IMR-90 (cell line): ENCODE measurements around the gene POMGNT2. TPM values are rescaled to one million over a fixed set of nuclear protein-coding genes. Genes with fewer than 3 reads are reported as not detected.

ENCODE experiments used
- ATAC-seq: fragments of 200-7000 bp; cut with Tn5 transposase; 2 replicates; pipeline ENCODE4 v1.9.1; 2020; ENCODE audit warnings: low read depth, mild to moderate bottlenecking, moderate library complexity
- BruUV-seq: library from RNA; stranded (reverse); fragments of 400-500 nt; replicated peaks from 2 replicates; lab custom pipeline; 2021; lab: Mats Ljungman, UMichigan
- CTCF ChIA-PET: fragments of 300-600 bp; formaldehyde crosslinking; extraction: SDS; loops from one replicate; lab custom pipeline; 2021; ENCODE audit warnings: antibody characterized with exemption; lab: Yijun Ruan, JAX
- POLR2A ChIA-PET: fragments of 300-600 bp; sonication (Branson Sonifier 250); formaldehyde crosslinking; loops from one replicate; lab custom pipeline; 2022; ENCODE audit warnings: antibody characterized with exemption; ENCODE audit not compliant: unreplicated experiment; lab: Charles Lee
- DNase-seq: peaks from one replicate; pipeline ENCODE4 v3.0.0; 2013
- H2AFZ ChIP-seq: replicated peaks from 2 replicates; pipeline ENCODE3; 2013; ENCODE audit warnings: low read length, mild to moderate bottlenecking; ENCODE audit not compliant: poor library complexity
- H2AK5ac ChIP-seq: 2 replicates; pipeline ENCODE4 v1.6.1; 2013; ENCODE audit warnings: low read depth, low read length, inconsistent platforms
- H2AK9ac ChIP-seq: replicated peaks from 2 replicates; pipeline ENCODE3; 2013; ENCODE audit warnings: mild to moderate bottlenecking, low read depth, low read length, moderate library complexity; ENCODE audit not compliant: poor library complexity
- H2BK120ac ChIP-seq: 2 replicates; pipeline ENCODE4 v1.6.1; 2013; ENCODE audit warnings: low read depth, low read length, inconsistent platforms
- H2BK15ac ChIP-seq: 3 replicates; pipeline ENCODE4 v1.6.1; 2013; ENCODE audit warnings: low read depth, low read length, inconsistent platforms
- H2BK20ac ChIP-seq: 2 replicates; pipeline ENCODE4 v1.6.1; 2013; ENCODE audit warnings: low read depth, mild to moderate bottlenecking, inconsistent platforms, low read length, moderate library complexity
- H2BK5ac ChIP-seq: 2 replicates; pipeline ENCODE4 v1.6.1; 2013; ENCODE audit warnings: mild to moderate bottlenecking, low read depth, low read length, inconsistent platforms; ENCODE audit not compliant: poor library complexity, severe bottlenecking
- H3K14ac ChIP-seq: replicated peaks from 2 replicates; pipeline ENCODE4 v1.6.1; 2013; ENCODE audit warnings: low read depth, low read length, inconsistent platforms
- H3K18ac ChIP-seq: 2 replicates; pipeline ENCODE4 v1.6.1; 2013; ENCODE audit warnings: low read depth, low read length, control low read depth
- H3K23ac ChIP-seq: 2 replicates; pipeline ENCODE4 v1.6.1; 2013; ENCODE audit warnings: low read depth, low read length, inconsistent platforms
- H3K27ac ChIP-seq: 2 replicates; pipeline ENCODE4 v1.5.1; 2013; ENCODE audit warnings: mild to moderate bottlenecking, control low read depth, low read length; ENCODE audit not compliant: insufficient read depth
- H3K27me3 ChIP-seq: 2 replicates; pipeline ENCODE4 v1.6.1; 2013; ENCODE audit warnings: low read length; ENCODE audit not compliant: control insufficient read depth, insufficient read depth
- H3K36me3 ChIP-seq: 2 replicates; pipeline ENCODE4 v1.6.1; 2013; ENCODE audit warnings: low read length, mixed read lengths; ENCODE audit not compliant: control insufficient read depth, insufficient read depth
- H3K4ac ChIP-seq: 2 replicates; pipeline ENCODE4 v1.6.1; 2013; ENCODE audit warnings: low read depth, low read length, inconsistent platforms
- H3K4me1 ChIP-seq: 2 replicates; pipeline ENCODE4 v1.6.1; 2013; ENCODE audit warnings: low read length, mixed read lengths; ENCODE audit not compliant: control insufficient read depth, insufficient read depth
- H3K4me2 ChIP-seq: 2 replicates; pipeline ENCODE4 v1.6.1; 2013; ENCODE audit warnings: low read depth, mild to moderate bottlenecking, control low read depth, low read length, moderate library complexity
- H3K4me3 ChIP-seq: 2 replicates; pipeline ENCODE4 v1.5.1; 2013; ENCODE audit warnings: low read depth, mild to moderate bottlenecking, control low read depth, low read length, moderate library complexity; ENCODE audit not compliant: insufficient read depth
- H3K56ac ChIP-seq: 2 replicates; pipeline ENCODE4 v1.6.1; 2013; ENCODE audit warnings: low read length, inconsistent platforms; ENCODE audit not compliant: insufficient read depth; ENCODE audit errors: extremely low read depth
- H3K79me1 ChIP-seq, 2 experiments: 2 replicates each; pipeline ENCODE4 v1.6.1; 2013; ENCODE audit warnings: low read length in 2 of 2, inconsistent platforms in 1 of 2, low read depth in 1 of 2
- H3K9ac ChIP-seq: 2 replicates; pipeline ENCODE4 v1.6.1; 2013; ENCODE audit warnings: low read depth, low read length, control low read depth
- H3K9me1 ChIP-seq: 2 replicates; pipeline ENCODE4 v1.6.1; 2013; ENCODE audit warnings: low read length, inconsistent platforms; ENCODE audit not compliant: insufficient read depth
- H3K9me3 ChIP-seq: 2 replicates; pipeline ENCODE4 v1.6.1; 2013; ENCODE audit warnings: low read length; ENCODE audit not compliant: control insufficient read depth, insufficient read depth
- H4K20me1 ChIP-seq: 2 replicates; pipeline ENCODE4 v1.6.1; 2013; ENCODE audit warnings: low read length, inconsistent platforms; ENCODE audit not compliant: insufficient read depth
- H4K5ac ChIP-seq: 2 replicates; pipeline ENCODE4 v1.6.1; 2013; ENCODE audit warnings: mild to moderate bottlenecking, low read depth, low read length, control low read depth
- H4K8ac ChIP-seq, 2 experiments: 2 replicates each; pipeline ENCODE4 v1.6.1; 2013; ENCODE audit warnings: low read depth in 2 of 2, low read length in 2 of 2, control low read depth in 1 of 2, inconsistent platforms in 1 of 2
- H4K91ac ChIP-seq: 2 replicates; pipeline ENCODE4 v1.6.1; 2013; ENCODE audit warnings: low read depth, low read length, inconsistent platforms; ENCODE audit not compliant: insufficient read depth
- BHLHE40 ChIP-seq: fragments of 150-350 bp; IDR thresholded peaks from 2 replicates; pipeline ENCODE4 v1.6.1; 2016; ENCODE audit warnings: mild to moderate bottlenecking, low read depth, low read length
- CEBPB ChIP-seq: IDR thresholded peaks from 2 replicates; pipeline ENCODE4 v1.6.1; 2012; ENCODE audit warnings: low read depth, low read length, improper control_type of control experiment
- MAFK ChIP-seq: IDR thresholded peaks from 2 replicates; pipeline ENCODE4 v1.6.1; 2012; ENCODE audit warnings: low read depth, low read length, improper control_type of control experiment
- MAZ ChIP-seq: IDR thresholded peaks from 2 replicates; pipeline ENCODE4 v1.6.1; 2012; ENCODE audit warnings: low read depth, mild to moderate bottlenecking, low read length, improper control_type of control experiment, moderate library complexity, borderline replicate concordance
- MXI1 ChIP-seq: IDR thresholded peaks from 2 replicates; pipeline ENCODE4 v1.6.1; 2012; ENCODE audit warnings: low read depth, mild to moderate bottlenecking, low read length, moderate library complexity, borderline replicate concordance
- POLR2A ChIP-seq: IDR thresholded peaks from 2 replicates; pipeline ENCODE4 v1.6.1; 2012; ENCODE audit warnings: mild to moderate bottlenecking, low read depth, low read length
- RFX5 ChIP-seq: IDR thresholded peaks from 2 replicates; pipeline ENCODE4 v1.8.0; 2012; ENCODE audit warnings: low read depth, mild to moderate bottlenecking, low read length, moderate library complexity
- SMC3 ChIP-seq: fragments of 150-350 bp; IDR thresholded peaks from 2 replicates; pipeline ENCODE4 v1.6.1; 2016; ENCODE audit warnings: low read depth, mild to moderate bottlenecking, antibody characterized with exemption, low read length, moderate library complexity
- WGBS, 2 experiments: methylation state at CpG; one replicate each; pipeline versions ENCODE4 v1.1.5 to v1.1.7; 2013; ENCODE audit warnings: missing lambda C conversion rate in 2 of 2; ENCODE audit not compliant: insufficient read length in 1 of 2; ENCODE audit errors: extremely low coverage in 2 of 2; 5-methylcytosine and 5-hydroxymethylcytosine counted together
- dilution Hi-C: fragments of 300-500 bp; cut with HindIII; formaldehyde crosslinking; loops from one replicate; pipeline ENCODE4 v1.14.3; 2018; ENCODE audit warnings: low sequenced_read_pairs; ENCODE audit not compliant: unreplicated experiment
- in situ Hi-C: fragments of 300-500 bp; cut with MboI; formaldehyde crosslinking; loops from 3 replicates; pipeline ENCODE4 v1.14.3; 2019; ENCODE audit warnings: low sequenced_read_pairs, inconsistent platforms, mixed read lengths
- intact Hi-C: fragments of 100-400 bp; cut with micrococcal nuclease; formaldehyde crosslinking; loops from 2 replicates; pipeline ENCODE4 v1.10.0; 2022
- polyA plus RNA-seq, 3 experiments: library from polyadenylated mRNA; depleted of rRNA; stranded (reverse); fragments of >200 nt; gene quantifications; 2 replicates each; pipeline ENCODE4 v1.2.3, GENCODE V29; 2012; ENCODE audit warnings: low replicate concordance in 1 of 3
- total RNA-seq: library from RNA; depleted of rRNA; stranded (reverse); fragments of >200 nt; gene quantifications from 2 replicates; pipeline ENCODE4 v1.2.3, GENCODE V29; 2012
- TF ChIP-seq, protein P1 (sequence below): fragments of 150-350 bp; IDR thresholded peaks from 2 replicates; pipeline ENCODE4 v1.6.1; 2016; ENCODE audit warnings: low read depth, mild to moderate bottlenecking, low read length, moderate library complexity, borderline replicate concordance

Gene POMGNT2
- total and polyA plus RNA-seq, 2 of the 4 experiments (the other 2 are of a cell fraction): 7.5 to 16.2 TPM

DNA sequence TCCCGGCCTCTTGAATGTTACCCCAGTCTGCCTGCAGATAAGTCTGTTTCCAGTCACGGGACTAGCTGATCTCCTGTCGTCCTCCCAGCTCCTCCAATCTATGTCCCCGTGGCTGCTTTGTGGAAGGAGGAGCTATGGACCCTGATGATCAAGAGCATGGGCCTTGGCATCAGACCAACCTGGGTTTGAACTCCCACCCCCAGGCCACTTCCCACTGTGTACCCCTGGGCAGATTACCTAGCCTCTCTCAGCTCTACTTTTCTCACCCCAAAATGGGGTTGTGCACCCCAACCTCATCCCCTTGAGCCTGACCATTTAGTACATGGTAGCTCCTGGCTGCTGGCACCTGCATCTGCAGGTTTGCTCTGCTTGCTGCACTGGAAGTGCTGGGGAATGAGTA lies 71.0 kb downstream of the POMGNT2 start:
- in situ Hi-C loops (no loop called here), dilution Hi-C loops (no loop called here), intact Hi-C loops (no loop called here)
- ChIA-PET CTCF (interaction anchor here (0.8 kb wide), 1 partner anchor 17 kb away, joined by 3 read pairs; no protein-coding TSS in a partner anchor), POLR2A (no interaction called here)
- no peaks in the 10 kb centered on the region for H3K4me1 ChIP-seq
- H3K14ac ChIP-seq: no peak overlapping the region
- no peaks in the 10 kb centered on the region for H3K79me1 ChIP-seq
- DNase-seq (no peak), ATAC-seq (no peak)
- no peak overlapping the region for H2BK20ac ChIP-seq
- no peaks in the 10 kb centered on the region for H3K9me3 ChIP-seq
- no TSS peak for BruUV-seq
- no peak overlapping the region for H2AK5ac ChIP-seq
- H3K4me2 ChIP-seq: no peak overlapping the region
- H2BK120ac ChIP-seq: no peak overlapping the region
- peaks cover 6% of the 10 kb centered on the region for H3K27me3 ChIP-seq
- H3K36me3 ChIP-seq: no peaks in the 10 kb centered on the region
- WGBS, 2 experiments: 60% methylated on average over 1 of the region's 4 CpGs; no CpG with 5 or more reads in 1 of the 2 experiments
- no peak overlapping the region for H3K4ac ChIP-seq
- H4K8ac ChIP-seq: no peak overlapping the region
- H3K27ac ChIP-seq: no peak overlapping the region
- no peaks in the 10 kb centered on the region for H3K9me1 ChIP-seq
- H3K56ac ChIP-seq: no peak overlapping the region
- H2AK9ac ChIP-seq: no peak overlapping the region
- no peak overlapping the region for H4K91ac ChIP-seq
- H3K18ac ChIP-seq: no peak overlapping the region
- H2AFZ ChIP-seq: no peak overlapping the region
- H3K9ac ChIP-seq: no peak overlapping the region
- H2BK5ac ChIP-seq: no peak overlapping the region
- TF ChIP-seq MAFK (no peak), CEBPB (no peak), SMC3 (no peak), RFX5 (no peak), MXI1 (no peak), MAZ (no peak), POLR2A (no peak), BHLHE40 (no peak)
- TF ChIP-seq, protein P1, sequence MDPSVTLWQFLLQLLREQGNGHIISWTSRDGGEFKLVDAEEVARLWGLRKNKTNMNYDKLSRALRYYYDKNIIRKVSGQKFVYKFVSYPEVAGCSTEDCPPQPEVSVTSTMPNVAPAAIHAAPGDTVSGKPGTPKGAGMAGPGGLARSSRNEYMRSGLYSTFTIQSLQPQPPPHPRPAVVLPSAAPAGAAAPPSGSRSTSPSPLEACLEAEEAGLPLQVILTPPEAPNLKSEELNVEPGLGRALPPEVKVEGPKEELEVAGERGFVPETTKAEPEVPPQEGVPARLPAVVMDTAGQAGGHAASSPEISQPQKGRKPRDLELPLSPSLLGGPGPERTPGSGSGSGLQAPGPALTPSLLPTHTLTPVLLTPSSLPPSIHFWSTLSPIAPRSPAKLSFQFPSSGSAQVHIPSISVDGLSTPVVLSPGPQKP: no peak
- no peak overlapping the region for H2BK15ac ChIP-seq
- H3K23ac ChIP-seq: no peak overlapping the region
- no peak overlapping the region for H4K5ac ChIP-seq
- H3K4me3 ChIP-seq: no peak overlapping the region
- no peaks in the 10 kb centered on the region for H4K20me1 ChIP-seq
